WTC11 (cell line): Measurements from ENCODE around the gene FXN. TPM values are rescaled to one million over a fixed set of nuclear protein-coding genes. Genes with fewer than 3 reads are reported as not detected.
"Not testable (repeated sequence)": the region's sequence is repeated elsewhere in the genome, so short reads cannot be mapped to it uniquely, and the experiment has no call there.

Experiments
- ATAC-seq: fragments of 200-7000 bp; cut with Tn5 transposase; 2 replicates; pipeline ENCODE4 v1.10.0; 2021; ENCODE audit warnings: mild to moderate bottlenecking, moderate library complexity
- CTCF ChIA-PET: fragments of 300-600 bp; sonication (Branson Sonifier 250); formaldehyde crosslinking; loops from one replicate; lab custom pipeline; 2021; ENCODE audit warnings: antibody characterized with exemption; lab: Charles Lee
- POLR2A ChIA-PET: fragments of 350-600 bp; sonication (Branson Sonifier 250); formaldehyde crosslinking; loops from one replicate; lab custom pipeline; 2021; ENCODE audit warnings: antibody characterized with exemption; lab: Charles Lee
- DNase-seq: peaks from one replicate; pipeline ENCODE4 v3.0.0; 2021; ENCODE audit warnings: low spot score
- H3K27ac Mint-ChIP-seq: 2 replicates; pipeline ENCODE4 v1.8.0; 2021; ENCODE audit warnings: mixed read lengths
- H3K27me3 Mint-ChIP-seq: 2 replicates; pipeline ENCODE4 v1.8.0; 2021; ENCODE audit warnings: low read depth, mild to moderate bottlenecking, moderate library complexity, mixed read lengths
- H3K36me3 Mint-ChIP-seq: 2 replicates; pipeline ENCODE4 v1.8.0; 2021; ENCODE audit warnings: mixed read lengths
- H3K4me1 Mint-ChIP-seq: 2 replicates; pipeline ENCODE4 v1.8.0; 2022; ENCODE audit warnings: mixed read lengths
- H3K4me3 Mint-ChIP-seq: 2 replicates; pipeline ENCODE4 v1.8.0; 2021; ENCODE audit warnings: mild to moderate bottlenecking, moderate library complexity, mixed read lengths
- H3K9me3 Mint-ChIP-seq: 2 replicates; pipeline ENCODE4 v1.8.0; 2021; ENCODE audit warnings: mixed read lengths
- FOXK1 ChIP-seq: sonication (generic); formaldehyde crosslinking; IDR thresholded peaks from 2 replicates; pipeline ENCODE4 v1.8.0; 2022; ENCODE audit warnings: mild to moderate bottlenecking, moderate library complexity, missing genetic modification reagents
- JAZF1 ChIP-seq: fragments of 250-450 bp; sonication (Bioruptor Pico); IDR thresholded peaks from 2 replicates; pipeline ENCODE4 v1.9.0; 2021; ENCODE audit warnings: moderate library complexity, mild to moderate bottlenecking, inconsistent platforms
- JUN ChIP-seq: sonication (generic); formaldehyde crosslinking; IDR thresholded peaks from 2 replicates; pipeline ENCODE4 v1.8.0; 2023; ENCODE audit warnings: mild to moderate bottlenecking, missing genetic modification reagents
- KAT7 ChIP-seq: sonication (generic); formaldehyde crosslinking; IDR thresholded peaks from 2 replicates; pipeline ENCODE4 v1.8.1; 2023; ENCODE audit warnings: missing genetic modification reagents, mild to moderate bottlenecking, borderline replicate concordance
- MYBL2 ChIP-seq: sonication (generic); formaldehyde crosslinking; IDR thresholded peaks from 2 replicates; pipeline ENCODE4 v1.8.1; 2023; ENCODE audit warnings: mild to moderate bottlenecking, moderate library complexity, missing genetic modification reagents
- OVOL2 ChIP-seq: fragments of 250-450 bp; sonication (Bioruptor Pico); IDR thresholded peaks from 2 replicates; pipeline ENCODE4 v1.9.0; 2021; ENCODE audit warnings: mild to moderate bottlenecking, borderline replicate concordance
- RELA ChIP-seq: sonication (generic); formaldehyde crosslinking; IDR thresholded peaks from 2 replicates; pipeline ENCODE4 v1.8.1; 2022; ENCODE audit warnings: missing genetic modification reagents, mild to moderate bottlenecking, borderline replicate concordance
- TCF7 ChIP-seq: sonication (generic); formaldehyde crosslinking; IDR thresholded peaks from 2 replicates; pipeline ENCODE4 v1.8.0; 2022; ENCODE audit warnings: mild to moderate bottlenecking, low read depth, missing genetic modification reagents, moderate library complexity
- ZNF121 ChIP-seq: sonication (generic); formaldehyde crosslinking; IDR thresholded peaks from 2 replicates; pipeline ENCODE4 v1.8.0; 2023; ENCODE audit warnings: missing genetic modification reagents
- ZNF423 ChIP-seq: fragments of 250-450 bp; sonication (Bioruptor Pico); IDR thresholded peaks from 2 replicates; pipeline ENCODE4 v2.1.2; 2022; ENCODE audit warnings: mild to moderate bottlenecking, moderate library complexity
- ZNF671 ChIP-seq: fragments of 250-450 bp; sonication (Bioruptor Pico); IDR thresholded peaks from 2 replicates; pipeline ENCODE4 v1.8.0; 2021; ENCODE audit warnings: mild to moderate bottlenecking
- total RNA-seq: library from RNA; stranded (reverse); gene quantifications from 3 replicates; pipeline ENCODE4 v1.2.3, GENCODE V29; 2021
- TF ChIP-seq, protein P1 (sequence below): sonication (generic); formaldehyde crosslinking; IDR thresholded peaks from 2 replicates; pipeline ENCODE4 v1.8.1; 2022; ENCODE audit warnings: missing genetic modification reagents, borderline replicate concordance
- TF ChIP-seq, protein P2 (sequence below): sonication (generic); formaldehyde crosslinking; IDR thresholded peaks from 2 replicates; pipeline ENCODE4 v1.8.0; 2022; ENCODE audit warnings: mild to moderate bottlenecking, missing genetic modification reagents
- TF ChIP-seq, protein P3 (sequence below): sonication (generic); formaldehyde crosslinking; IDR thresholded peaks from 2 replicates; pipeline ENCODE4 v1.8.1; 2022; ENCODE audit warnings: low read depth, mild to moderate bottlenecking, moderate library complexity, missing genetic modification reagents, borderline replicate concordance
- TF ChIP-seq, protein P4 (sequence below): sonication (generic); formaldehyde crosslinking; IDR thresholded peaks from 2 replicates; pipeline ENCODE4 v1.8.0; 2022; ENCODE audit warnings: mild to moderate bottlenecking, missing genetic modification reagents
- TF ChIP-seq, protein P5 (sequence below): fragments of 200-600 bp; IDR thresholded peaks from 2 replicates; pipeline ENCODE4 v1.8.0; 2022; ENCODE audit warnings: antibody characterized with exemption

The FXN gene
- total RNA-seq, 1 experiment from 2014 or later, result 30.6 TPM

DNA sequence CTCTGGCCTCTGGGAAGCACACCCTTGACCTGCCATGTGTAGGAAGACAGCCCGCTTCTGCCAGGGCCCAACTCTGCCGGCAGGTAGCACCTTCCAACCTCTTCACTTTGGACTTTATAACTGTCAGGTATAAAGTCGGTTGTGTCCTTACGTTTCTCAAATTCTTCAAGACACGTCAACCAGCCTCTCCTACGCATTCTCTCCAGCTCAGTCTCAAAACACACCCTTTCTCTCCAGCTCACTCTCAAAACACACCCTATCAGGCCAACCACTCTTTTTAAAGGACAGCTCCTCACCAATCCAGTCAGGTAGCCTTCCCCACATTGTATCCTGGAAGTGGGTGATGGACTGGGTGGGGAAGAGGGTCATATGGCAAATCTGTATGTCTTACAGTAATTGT is 13.5 kb downstream of the FXN start:
- no peak for TF ChIP-seq KAT7 (CRISPR knock-in tag)
- TF ChIP-seq, protein P1, sequence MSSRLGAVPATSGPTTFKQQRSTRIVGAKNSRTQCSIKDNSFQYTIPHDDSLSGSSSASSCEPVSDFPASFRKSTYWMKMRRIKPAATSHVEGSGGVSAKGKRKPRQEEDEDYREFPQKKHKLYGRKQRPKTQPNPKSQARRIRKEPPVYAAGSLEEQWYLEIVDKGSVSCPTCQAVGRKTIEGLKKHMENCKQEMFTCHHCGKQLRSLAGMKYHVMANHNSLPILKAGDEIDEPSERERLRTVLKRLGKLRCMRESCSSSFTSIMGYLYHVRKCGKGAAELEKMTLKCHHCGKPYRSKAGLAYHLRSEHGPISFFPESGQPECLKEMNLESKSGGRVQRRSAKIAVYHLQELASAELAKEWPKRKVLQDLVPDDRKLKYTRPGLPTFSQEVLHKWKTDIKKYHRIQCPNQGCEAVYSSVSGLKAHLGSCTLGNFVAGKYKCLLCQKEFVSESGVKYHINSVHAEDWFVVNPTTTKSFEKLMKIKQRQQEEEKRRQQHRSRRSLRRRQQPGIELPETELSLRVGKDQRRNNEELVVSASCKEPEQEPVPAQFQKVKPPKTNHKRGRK (CRISPR knock-in tag), result no peak
- no peaks in the 10 kb centered on the region for H3K9me3 Mint-ChIP-seq
- H3K27me3 Mint-ChIP-seq, result no peaks in the 10 kb centered on the region
- H3K4me3 Mint-ChIP-seq, result no peak overlapping the region
- ChIA-PET POLR2A (no interaction called here), CTCF (interaction anchor here (0.7 kb wide), 1 partner anchor 174 kb away, joined by 3 read pairs; no protein-coding TSS in a partner anchor)
- no peak for ATAC-seq
- DNase-seq, result no peak
- peaks cover 27% of the 10 kb centered on the region for H3K4me1 Mint-ChIP-seq
- no peak overlapping the region for H3K27ac Mint-ChIP-seq
- peaks cover 32% of the 10 kb centered on the region for H3K36me3 Mint-ChIP-seq

DNA sequence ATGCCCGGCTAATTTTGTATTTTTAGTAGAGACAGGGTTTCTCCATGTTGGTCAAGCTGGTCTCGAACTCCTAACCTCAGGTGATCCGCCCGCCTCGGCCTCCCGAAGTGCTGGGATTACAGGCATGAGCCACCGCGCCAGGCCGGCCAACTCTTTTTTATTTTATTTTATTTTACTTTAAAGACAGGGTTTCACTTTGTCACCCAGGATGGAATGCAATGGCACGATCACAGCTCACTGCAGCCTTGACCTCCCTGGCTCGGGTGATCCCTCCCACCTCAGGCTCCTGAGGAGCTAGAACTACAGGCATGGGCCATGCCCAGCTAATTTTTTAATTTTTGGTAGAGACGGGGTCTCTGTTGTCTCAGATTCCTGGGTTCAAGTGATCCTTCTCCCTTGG is 15.4 kb downstream of the FXN start:
- DNase-seq, POLR2A ChIA-PET: not testable (repeated sequence)

DNA sequence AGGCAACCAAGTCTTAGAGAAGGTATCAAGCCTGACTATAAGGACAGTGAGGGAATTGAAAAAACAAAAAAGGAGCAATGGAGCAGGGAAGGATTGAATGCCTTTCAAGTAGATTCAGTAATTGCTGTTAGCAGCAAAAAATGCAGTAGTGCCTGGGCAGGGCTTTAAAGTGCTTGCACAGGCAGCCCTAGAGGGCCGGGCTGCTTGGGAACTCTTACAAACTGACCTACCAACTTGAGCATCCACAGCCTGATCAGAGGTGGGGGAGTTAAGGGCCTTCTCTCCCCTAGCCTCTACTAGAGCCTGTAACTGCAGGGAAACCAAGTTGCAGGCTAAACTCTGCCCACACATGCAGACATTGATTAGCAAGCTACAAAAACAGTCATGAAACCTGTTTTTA is 19.4 kb downstream of the FXN start:
- no peak for ATAC-seq
- Mint-ChIP-seq H3K9me3 (no peaks in the 10 kb centered on the region), H3K27ac (peak overlapping the region; percentile 23), H3K4me1 (peaks cover 6% of the 10 kb centered on the region), H3K27me3 (no peaks in the 10 kb centered on the region), H3K4me3 (no peak overlapping the region), H3K36me3 (peaks cover 37% of the 10 kb centered on the region)
- ChIA-PET POLR2A (no interaction called here), CTCF (interaction anchor here (0.6 to 4.6 kb wide), 5 partner anchors 9 to 182 kb away, joined by 4 to 32 read pairs (median 6); no protein-coding TSS in a partner anchor)
- TF ChIP-seq RELA (no peak), ZNF423 (no peak), TCF7 (CRISPR knock-in tag) (no peak), ZNF671 (no peak), ZNF121 (CRISPR knock-in tag) (no peak), JUN (CRISPR knock-in tag) (no peak), MYBL2 (CRISPR knock-in tag) (no peak)
- TF ChIP-seq, protein P2, sequence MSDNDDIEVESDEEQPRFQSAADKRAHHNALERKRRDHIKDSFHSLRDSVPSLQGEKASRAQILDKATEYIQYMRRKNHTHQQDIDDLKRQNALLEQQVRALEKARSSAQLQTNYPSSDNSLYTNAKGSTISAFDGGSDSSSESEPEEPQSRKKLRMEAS, result no peak
- TF ChIP-seq, protein P3, sequence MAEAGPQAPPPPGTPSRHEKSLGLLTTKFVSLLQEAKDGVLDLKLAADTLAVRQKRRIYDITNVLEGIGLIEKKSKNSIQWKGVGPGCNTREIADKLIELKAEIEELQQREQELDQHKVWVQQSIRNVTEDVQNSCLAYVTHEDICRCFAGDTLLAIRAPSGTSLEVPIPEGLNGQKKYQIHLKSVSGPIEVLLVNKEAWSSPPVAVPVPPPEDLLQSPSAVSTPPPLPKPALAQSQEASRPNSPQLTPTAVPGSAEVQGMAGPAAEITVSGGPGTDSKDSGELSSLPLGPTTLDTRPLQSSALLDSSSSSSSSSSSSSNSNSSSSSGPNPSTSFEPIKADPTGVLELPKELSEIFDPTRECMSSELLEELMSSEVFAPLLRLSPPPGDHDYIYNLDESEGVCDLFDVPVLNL (CRISPR knock-in tag), result no peak
- DNase-seq, result no peak

More for the DNA sequence above, 15.4 kb downstream of the FXN start:
- H3K36me3 Mint-ChIP-seq, result peaks cover 35% of the 10 kb centered on the region
- H3K27me3 Mint-ChIP-seq, H3K27ac Mint-ChIP-seq, ATAC-seq, H3K4me3 Mint-ChIP-seq, H3K4me1 Mint-ChIP-seq, H3K9me3 Mint-ChIP-seq: not testable (repeated sequence)
- CTCF ChIA-PET, result interaction anchor here (1.7 kb wide), 1 partner anchor 142 kb away, joined by 5 read pairs; no protein-coding TSS in a partner anchor

DNA sequence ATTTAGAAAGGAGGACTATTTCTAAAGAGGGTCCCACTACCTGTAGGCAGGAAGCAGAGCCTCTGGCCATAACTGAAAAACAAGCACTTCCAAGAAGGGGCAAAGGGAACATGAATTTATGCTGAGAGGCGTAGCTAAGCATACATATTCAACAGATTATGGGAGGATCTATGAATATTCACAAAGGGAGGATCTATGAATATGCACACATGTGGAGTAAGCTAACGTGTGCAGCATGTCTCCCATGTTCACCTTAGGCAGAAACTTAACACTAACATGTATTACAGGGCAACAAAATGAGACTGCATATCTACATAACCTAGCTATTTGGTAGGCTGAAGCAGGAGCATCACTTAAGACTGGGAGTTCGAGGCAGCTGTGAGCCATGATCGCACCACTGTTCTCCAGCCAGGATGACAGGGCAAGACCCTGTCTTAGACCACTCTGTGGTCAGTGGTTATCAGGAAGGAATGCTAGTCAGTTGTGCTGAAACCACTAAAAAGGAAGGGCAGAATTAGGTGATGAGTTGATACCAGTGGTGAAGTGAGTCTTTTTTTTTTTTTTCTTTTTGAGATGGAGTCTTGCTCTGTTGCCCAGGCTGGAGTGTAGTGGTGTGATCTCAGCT is 20.8 kb downstream of the FXN start:
- TF ChIP-seq, protein P4, sequence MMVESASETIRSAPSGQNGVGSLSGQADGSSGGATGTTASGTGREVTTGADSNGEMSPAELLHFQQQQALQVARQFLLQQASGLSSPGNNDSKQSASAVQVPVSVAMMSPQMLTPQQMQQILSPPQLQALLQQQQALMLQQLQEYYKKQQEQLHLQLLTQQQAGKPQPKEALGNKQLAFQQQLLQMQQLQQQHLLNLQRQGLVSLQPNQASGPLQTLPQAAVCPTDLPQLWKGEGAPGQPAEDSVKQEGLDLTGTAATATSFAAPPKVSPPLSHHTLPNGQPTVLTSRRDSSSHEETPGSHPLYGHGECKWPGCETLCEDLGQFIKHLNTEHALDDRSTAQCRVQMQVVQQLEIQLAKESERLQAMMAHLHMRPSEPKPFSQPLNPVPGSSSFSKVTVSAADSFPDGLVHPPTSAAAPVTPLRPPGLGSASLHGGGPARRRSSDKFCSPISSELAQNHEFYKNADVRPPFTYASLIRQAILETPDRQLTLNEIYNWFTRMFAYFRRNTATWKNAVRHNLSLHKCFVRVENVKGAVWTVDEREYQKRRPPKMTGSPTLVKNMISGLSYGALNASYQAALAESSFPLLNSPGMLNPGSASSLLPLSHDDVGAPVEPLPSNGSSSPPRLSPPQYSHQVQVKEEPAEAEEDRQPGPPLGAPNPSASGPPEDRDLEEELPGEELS, result no peak
- TF ChIP-seq OVOL2 (CRISPR knock-in tag) (no peak), JAZF1 (CRISPR knock-in tag) (no peak), FOXK1 (CRISPR knock-in tag) (no peak)
- TF ChIP-seq, protein P5, sequence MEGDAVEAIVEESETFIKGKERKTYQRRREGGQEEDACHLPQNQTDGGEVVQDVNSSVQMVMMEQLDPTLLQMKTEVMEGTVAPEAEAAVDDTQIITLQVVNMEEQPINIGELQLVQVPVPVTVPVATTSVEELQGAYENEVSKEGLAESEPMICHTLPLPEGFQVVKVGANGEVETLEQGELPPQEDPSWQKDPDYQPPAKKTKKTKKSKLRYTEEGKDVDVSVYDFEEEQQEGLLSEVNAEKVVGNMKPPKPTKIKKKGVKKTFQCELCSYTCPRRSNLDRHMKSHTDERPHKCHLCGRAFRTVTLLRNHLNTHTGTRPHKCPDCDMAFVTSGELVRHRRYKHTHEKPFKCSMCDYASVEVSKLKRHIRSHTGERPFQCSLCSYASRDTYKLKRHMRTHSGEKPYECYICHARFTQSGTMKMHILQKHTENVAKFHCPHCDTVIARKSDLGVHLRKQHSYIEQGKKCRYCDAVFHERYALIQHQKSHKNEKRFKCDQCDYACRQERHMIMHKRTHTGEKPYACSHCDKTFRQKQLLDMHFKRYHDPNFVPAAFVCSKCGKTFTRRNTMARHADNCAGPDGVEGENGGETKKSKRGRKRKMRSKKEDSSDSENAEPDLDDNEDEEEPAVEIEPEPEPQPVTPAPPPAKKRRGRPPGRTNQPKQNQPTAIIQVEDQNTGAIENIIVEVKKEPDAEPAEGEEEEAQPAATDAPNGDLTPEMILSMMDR, result no peak
- TF ChIP-seq, protein P1 (CRISPR knock-in tag), result no peak
- TF ChIP-seq, all 79 proteins: peak for 0
- Mint-ChIP-seq H3K9me3 (no peaks in the 10 kb centered on the region), H3K27ac (peak overlapping the region; percentile 92; the same call in 1 of the 2 replicates), H3K4me3 (no peak overlapping the region), H3K27me3 (no peaks in the 10 kb centered on the region), H3K4me1 (peaks cover 17% of the 10 kb centered on the region), H3K36me3 (peaks cover 33% of the 10 kb centered on the region)
- CTCF ChIA-PET, result interaction anchor here (1.0 to 4.6 kb wide), 7 partner anchors 10 to 167 kb away, joined by 3 to 32 read pairs (median 3); partner anchors contain the start of gene FXN
- no peak for DNase-seq
- POLR2A ChIA-PET, result interaction anchor here (0.6 kb wide), 1 partner anchor 10 kb away, joined by 3 read pairs; no protein-coding TSS in a partner anchor
- ATAC-seq, result no peak
